HepG2 (cell line): ENCODE results near the gene SEZ6. TPM values are rescaled to one million over a fixed set of nuclear protein-coding genes. Genes with fewer than 3 reads are reported as not detected.

Experiments used
- ATAC-seq: fragments of 200-7000 bp; cut with Tn5 transposase; 3 replicates; pipeline ENCODE4 v1.9.1; 2020; ENCODE audit warnings: mild to moderate bottlenecking, moderate library complexity
- BruUV-seq: library from RNA; stranded (reverse); fragments of 400-500 nt; replicated peaks from 2 replicates; lab custom pipeline; 2021; lab: Mats Ljungman, UMichigan
- CTCF ChIA-PET: fragments of 300-600 bp; formaldehyde crosslinking; extraction: SDS; loops from one replicate; lab custom pipeline; 2021; ENCODE audit warnings: low total read pairs, inconsistent platforms, low intra/inter-chr PET ratio; lab: Yijun Ruan, JAX
- POLR2A ChIA-PET: fragments of 350-600 bp; sonication (Branson Sonifier 250); formaldehyde crosslinking; loops from one replicate; lab custom pipeline; 2020; ENCODE audit warnings: antibody characterized with exemption, inconsistent platforms; lab: Yijun Ruan, JAX
- DNase-seq: peaks from one replicate; pipeline ENCODE4 v3.0.0-alpha.2; 2015; ENCODE audit warnings: low spot score
- FAIRE-seq: peaks from 3 replicates; lab custom pipeline; 2011; peaks lifted over from hg19 to GRCh38; lab: Jason Lieb, UNC
- H2AFZ ChIP-seq: one replicate; pipeline ENCODE4 v1.6.1; 2011; ENCODE audit warnings: low read length, inconsistent platforms
- H3K27ac ChIP-seq: fragments of 300-600 bp; 3 replicates; pipeline ENCODE4 v1.8.0; 2011; ENCODE audit warnings: mixed run types, mild to moderate bottlenecking, mixed read lengths, low read length, inconsistent platforms; ENCODE audit not compliant: insufficient read depth; ENCODE audit errors: extremely low read length
- H3K27me3 ChIP-seq, 2 experiments: fragments of 200-600 bp in 1 of 2; 2 replicates in 1 of 2; 3 replicates in 1 of 2; pipeline versions ENCODE4 v1.6.0 to v1.8.0; 2011; ENCODE audit warnings: low read length in 2 of 2, mild to moderate bottlenecking in 2 of 2, moderate library complexity in 2 of 2, inconsistent platforms in 1 of 2; ENCODE audit not compliant: insufficient read depth in 2 of 2, control insufficient read depth in 1 of 2
- H3K36me3 ChIP-seq, 2 experiments: fragments of 200-600 bp in 1 of 2; replicated peaks in 1 of 2; 2 replicates in 1 of 2; 3 replicates in 1 of 2; pipeline versions ENCODE4 v1.5.1 to v1.8.0; 2011; ENCODE audit warnings: low read length in 2 of 2, inconsistent platforms in 1 of 2; ENCODE audit not compliant: insufficient read depth in 2 of 2, control insufficient read depth in 1 of 2
- H3K4me1 ChIP-seq: 2 replicates; pipeline ENCODE4 v1.5.1; 2012; ENCODE audit warnings: low read length, inconsistent platforms; ENCODE audit not compliant: insufficient read depth
- H3K4me2 ChIP-seq: 2 replicates; pipeline ENCODE4 v1.6.0; 2011; ENCODE audit warnings: low read depth, low read length, inconsistent platforms
- H3K4me3 ChIP-seq, 3 experiments: fragments of 200-600 bp in 1 of 3; sonication (generic), shearing (Covaris generic) in 1 of 3; replicated peaks in 1 of 3; 2 replicates each; pipeline ENCODE4 v1.5.1; 2011 to 2016; ENCODE audit warnings: low read length in 3 of 3, inconsistent platforms in 2 of 3, low read depth in 2 of 3, mild to moderate bottlenecking in 2 of 3, control low read depth in 1 of 3, mixed read lengths in 1 of 3; ENCODE audit not compliant: insufficient read depth in 1 of 3
- H3K79me2 ChIP-seq: one replicate; pipeline ENCODE4 v1.6.1; 2011; ENCODE audit warnings: low read length, inconsistent platforms; ENCODE audit not compliant: insufficient read depth
- H3K9ac ChIP-seq: 2 replicates; pipeline ENCODE4 v1.6.0; 2011; ENCODE audit warnings: mild to moderate bottlenecking, low read depth, low read length, inconsistent platforms; ENCODE audit not compliant: insufficient read depth
- H3K9me3 ChIP-seq: 2 replicates; pipeline ENCODE4 v1.5.1; 2012; ENCODE audit warnings: mild to moderate bottlenecking, low read length
- H4K20me1 ChIP-seq: 2 replicates; pipeline ENCODE4 v1.6.0; 2011; ENCODE audit warnings: inconsistent platforms, mild to moderate bottlenecking, low read length, moderate library complexity; ENCODE audit not compliant: insufficient read depth
- ARNT2 ChIP-seq: sonication (generic); formaldehyde crosslinking; IDR thresholded peaks from 2 replicates; pipeline ENCODE4 v1.8.0; 2022; ENCODE audit warnings: mild to moderate bottlenecking, low read depth, missing genetic modification reagents, moderate library complexity
- GMEB2 ChIP-seq: IDR thresholded peaks from 2 replicates; pipeline ENCODE4 v1.6.1; 2016; ENCODE audit warnings: missing biosample characterization, missing genetic modification reagents, low read depth
- GPBP1L1 ChIP-seq: sonication (generic); formaldehyde crosslinking; IDR thresholded peaks from 2 replicates; pipeline ENCODE4 v1.5.0; 2020; ENCODE audit warnings: mild to moderate bottlenecking, missing genetic modification reagents
- NFATC3 ChIP-seq: sonication (generic); formaldehyde crosslinking; IDR thresholded peaks from 2 replicates; pipeline ENCODE4 v1.5.1; 2020; ENCODE audit warnings: mild to moderate bottlenecking, missing genetic modification reagents
- NPAS2 ChIP-seq: sonication (generic); formaldehyde crosslinking; IDR thresholded peaks from 2 replicates; pipeline ENCODE4 v1.8.0; 2022; ENCODE audit warnings: mild to moderate bottlenecking, missing genetic modification reagents, borderline replicate concordance
- POLR2AphosphoS2 ChIP-seq: IDR thresholded peaks from 2 replicates; pipeline ENCODE4 v1.6.1; 2011; ENCODE audit warnings: low read depth, low read length, improper control_type of control experiment
- RORA ChIP-seq: sonication (generic); formaldehyde crosslinking; IDR thresholded peaks from 2 replicates; pipeline ENCODE4 v1.5.0; 2020; ENCODE audit warnings: mild to moderate bottlenecking, missing genetic modification reagents, moderate library complexity
- SRY ChIP-seq: sonication (generic); formaldehyde crosslinking; IDR thresholded peaks from 2 replicates; pipeline ENCODE4 v1.8.0; 2022; ENCODE audit warnings: mild to moderate bottlenecking, missing genetic modification reagents
- XRCC5 ChIP-seq: fragments of 200-400 bp; formaldehyde crosslinking; optimal IDR thresholded peaks from 2 replicates; pipeline ENCODE3; 2017; ENCODE audit warnings: mild to moderate bottlenecking, low read length
- ZNF33A ChIP-seq: sonication (generic); formaldehyde crosslinking; IDR thresholded peaks from 2 replicates; pipeline ENCODE4 v1.5.1; 2020; ENCODE audit warnings: missing genetic modification reagents, mild to moderate bottlenecking, moderate library complexity, borderline replicate concordance
- ZNF496 ChIP-seq: sonication (generic); formaldehyde crosslinking; IDR thresholded peaks from 2 replicates; pipeline ENCODE4 v1.8.1; 2023; ENCODE audit warnings: mild to moderate bottlenecking, moderate library complexity, missing genetic modification reagents; ENCODE audit not compliant: insufficient replicate concordance
- ZNF564 ChIP-seq: sonication (generic); formaldehyde crosslinking; IDR thresholded peaks from 2 replicates; pipeline ENCODE4 v1.8.1; 2023; ENCODE audit warnings: mild to moderate bottlenecking, missing genetic modification reagents
- ZNF616 ChIP-seq: sonication (generic); formaldehyde crosslinking; IDR thresholded peaks from 2 replicates; pipeline ENCODE4 v1.5.0; 2020; ENCODE audit warnings: low read depth, mild to moderate bottlenecking, missing genetic modification reagents
- ZNF703 ChIP-seq: sonication (generic); formaldehyde crosslinking; IDR thresholded peaks from 2 replicates; pipeline ENCODE4 v1.5.1; 2020; ENCODE audit warnings: missing genetic modification reagents, mild to moderate bottlenecking, moderate library complexity, borderline replicate concordance
- ZNF770 ChIP-seq: sonication (generic); formaldehyde crosslinking; IDR thresholded peaks from 2 replicates; pipeline ENCODE4 v1.5.0; 2020; ENCODE audit warnings: mild to moderate bottlenecking, missing genetic modification reagents
- ZNF776 ChIP-seq: sonication (generic); formaldehyde crosslinking; IDR thresholded peaks from 2 replicates; pipeline ENCODE4 v1.4.0; 2020; ENCODE audit warnings: mild to moderate bottlenecking, missing genetic modification reagents
- WGBS: methylation state at CpG from one replicate; pipeline ENCODE4 v1.1.6; 2017; ENCODE audit warnings: low lambda C conversion rate; 5-methylcytosine and 5-hydroxymethylcytosine counted together
- in situ Hi-C: cut with HindIII; loops from 2 replicates; pipeline ENCODE4 v1.10.0; 2017; ENCODE audit warnings: low pct_unique_long_range_greater_than_20kb; ENCODE audit not compliant: extremely low pct_ligation_motif_present
- intact Hi-C: fragments of 100-400 bp; cut with micrococcal nuclease; formaldehyde crosslinking; loops from one replicate; pipeline ENCODE4 v1.10.0; 2022; ENCODE audit not compliant: unreplicated experiment
- polyA plus RNA-seq, 8 experiments: library from polyadenylated mRNA; depleted of rRNA in 3 of 8; stranded (reverse) in 7 of 8; unstranded in 1 of 8; fragments of >200 nt; fragmentation: Illumina TruSeq in 4 of 8; extraction: Trizol in 4 of 8; gene quantifications; 2 replicates each; pipeline versions ENCODE4 v1.2.1 to v1.2.3, GENCODE V29; 2011 to 2016; ENCODE audit warnings: low read depth in 4 of 8, missing spikeins in 1 of 8, mixed read lengths in 1 of 8; ENCODE audit not compliant: insufficient read depth in 1 of 8
- total RNA-seq, 5 experiments: library from RNA; depleted of rRNA; stranded (reverse); fragments of >200 nt; fragmentation: Illumina TruSeq; extraction: Trizol; gene quantifications; 2 replicates each; pipeline ENCODE4 v1.2.3, GENCODE V29; 2016; ENCODE audit warnings: low read depth in 1 of 5

The SEZ6 gene
- total and polyA plus RNA-seq, 2 of the 13 experiments (the other 11 are each of a cell fraction or from before 2014, with no cell fraction given): not detected

GRCh38 chr17:29022074-29022473 lies 16.2 kb upstream of the SEZ6 start (continued):
- TF ChIP-seq ZNF33A (CRISPR knock-in tag) (no peak), POLR2AphosphoS2 (no peak), ARNT2 (CRISPR knock-in tag) (no peak), NFATC3 (CRISPR knock-in tag) (no peak), XRCC5 (no peak), ZNF616 (CRISPR knock-in tag) (no peak), ZNF776 (no peak), ZNF703 (CRISPR knock-in tag) (no peak), GPBP1L1 (CRISPR knock-in tag) (no peak), NPAS2 (CRISPR knock-in tag) (no peak), ZNF564 (CRISPR knock-in tag) (no peak), SRY (CRISPR knock-in tag) (no peak)
- TF ChIP-seq, all 625 proteins: peak for 0

- WGBS: 77% methylated on average over 7 of the region's 7 CpGs
- intact Hi-C loops: no loop called here
- Histone ChIP-seq H3K4me1 (peaks cover 19% of the 10 kb centered on the region), H3K27me3 (peaks cover 3 to 83% of the 10 kb centered on the region in 2 experiments; a peak in 4 of 5 replicates), H3K27ac (no peak overlapping the region), H3K79me2 (no peaks in the 10 kb centered on the region), H4K20me1 (no peaks in the 10 kb centered on the region), H3K36me3 (no peaks in the 10 kb centered on the region)
- no TSS peak for BruUV-seq
- DNase-seq (no peak), ATAC-seq (no peak)
- CTCF ChIA-PET: no interaction called here
- POLR2A ChIA-PET: no interaction called here
- in situ Hi-C loops: no loop called here
- TF ChIP-seq RORA (CRISPR knock-in tag) (no peak), ZNF770 (CRISPR knock-in tag) (no peak), GMEB2 (CRISPR knock-in tag) (no peak), ZNF496 (CRISPR knock-in tag) (no peak)
- TF ChIP-seq, all 625 proteins: peak for 0
- Histone ChIP-seq H3K4me2 (no peak overlapping the region), H3K9ac (no peak overlapping the region), H2AFZ (no peak overlapping the region), H3K9me3 (no peaks in the 10 kb centered on the region), H3K4me3 (no peak overlapping the region)
- FAIRE-seq: no peak
These were observed 15.4 kb upstream of the SEZ6 start for GRCh38 chr17:29021226-29021625.
